IPS-11a (cell line): Measurements from ENCODE around the gene TTLL5.
"Not testable (repeated sequence)": the region's sequence is repeated elsewhere in the genome, so short reads cannot be mapped to it uniquely, and the experiment has no call there.

ENCODE experiments used
- H3K4me3 ChIP-seq: one replicate; pipeline ENCODE4 v1.5.1; 2013; ENCODE audit warnings: low read depth, low read length, control low read depth

TTLL5 gene

GRCh38 chr14:75826599-75826998 is 165.6 kb downstream of the TTLL5 start:
- no peak overlapping the region for H3K4me3 ChIP-seq

GRCh38 chr14:75827331-75827730 is 166.3 kb downstream of the TTLL5 start:
- H3K4me3 ChIP-seq = no peak overlapping the region

DNA sequence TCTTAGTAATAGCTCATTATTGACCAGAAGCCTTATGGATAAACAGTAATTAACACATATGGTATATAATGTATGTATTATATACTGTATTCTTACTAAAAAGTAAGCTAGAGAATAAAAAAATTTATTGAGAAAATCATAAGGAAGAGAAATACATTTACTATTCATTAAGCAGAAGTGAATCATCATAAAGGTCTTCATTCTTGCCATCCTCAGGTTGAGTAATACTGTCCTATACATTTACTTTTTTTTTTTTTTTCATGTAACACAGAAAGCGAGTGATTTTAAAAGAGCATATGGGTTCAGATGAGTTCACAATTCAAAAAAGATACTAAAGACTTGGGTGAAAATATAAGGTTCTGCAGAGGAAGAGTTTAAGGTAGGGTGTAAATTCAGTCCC is 168.3 kb downstream of the TTLL5 start:
- no peak overlapping the region for H3K4me3 ChIP-seq

- H3K4me3 ChIP-seq = no peak overlapping the region
These were observed 170.4 kb downstream of the TTLL5 start for GRCh38 chr14:75831455-75831854.

- H3K4me3 ChIP-seq = no peak overlapping the region
These were observed 170.9 kb downstream of the TTLL5 start for GRCh38 chr14:75831952-75832351.

DNA sequence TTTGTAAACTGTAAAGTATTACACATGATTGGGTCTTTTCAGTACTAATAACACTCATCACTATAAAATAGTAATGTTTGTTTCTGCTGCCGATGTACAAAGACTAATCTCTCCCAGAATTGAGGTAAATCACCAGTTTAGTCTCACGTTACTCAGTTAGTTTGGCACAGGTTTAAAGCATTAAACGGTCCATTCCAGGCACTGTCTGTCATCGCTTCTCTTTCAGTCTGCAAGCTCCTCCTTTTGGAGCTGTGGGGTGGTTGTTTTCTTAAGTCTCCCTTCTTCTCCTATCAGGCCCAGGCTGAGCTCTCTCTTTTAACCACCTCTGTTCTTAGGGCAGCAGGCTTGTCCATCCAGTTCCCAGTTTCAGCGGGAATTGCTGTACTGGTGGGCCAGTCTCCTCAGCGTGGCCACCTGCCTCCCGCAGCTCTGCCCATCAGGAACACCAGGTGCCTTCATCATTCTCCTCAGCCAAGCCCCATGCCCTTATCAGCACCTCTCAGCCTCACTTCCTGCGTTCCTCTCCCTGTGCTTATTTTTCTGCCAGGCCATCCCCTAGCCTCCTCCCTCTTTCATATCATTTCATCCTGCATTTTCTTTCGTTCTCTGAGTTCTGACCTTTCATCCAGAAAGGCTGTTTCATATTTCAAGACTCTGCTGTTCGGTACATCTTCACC is 171.7 kb downstream of the TTLL5 start:
- no peak overlapping the region for H3K4me3 ChIP-seq

GRCh38 chr14:75833326-75834020 is 172.4 kb downstream of the TTLL5 start:
- H3K4me3 ChIP-seq = no peak overlapping the region

- no peak overlapping the region for H3K4me3 ChIP-seq
These were observed 174.2 kb downstream of the TTLL5 start for GRCh38 chr14:75835156-75835725.

DNA sequence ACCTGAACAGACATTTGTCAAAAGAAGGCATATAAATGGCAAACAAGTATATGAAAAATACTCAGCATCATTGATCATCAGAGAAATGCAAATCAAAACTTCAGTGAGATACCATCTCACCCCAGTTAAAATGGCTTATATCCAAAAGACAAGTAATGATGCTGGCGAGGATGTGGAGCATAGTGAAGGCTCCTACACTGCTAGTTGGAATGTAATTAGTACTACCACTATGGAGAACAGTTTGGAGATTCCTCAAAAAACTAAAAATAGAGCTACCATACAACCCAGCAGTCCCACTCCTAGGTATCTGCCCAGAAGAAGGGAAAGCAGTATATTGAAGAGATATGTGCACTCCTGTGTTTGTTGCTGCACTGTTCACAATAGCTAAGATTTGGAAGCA is 174.7 kb downstream of the TTLL5 start:
- H3K4me3 ChIP-seq = no peak overlapping the region

- no peak overlapping the region for H3K4me3 ChIP-seq
These were observed 176.2 kb downstream of the TTLL5 start for GRCh38 chr14:75837151-75837787.

DNA sequence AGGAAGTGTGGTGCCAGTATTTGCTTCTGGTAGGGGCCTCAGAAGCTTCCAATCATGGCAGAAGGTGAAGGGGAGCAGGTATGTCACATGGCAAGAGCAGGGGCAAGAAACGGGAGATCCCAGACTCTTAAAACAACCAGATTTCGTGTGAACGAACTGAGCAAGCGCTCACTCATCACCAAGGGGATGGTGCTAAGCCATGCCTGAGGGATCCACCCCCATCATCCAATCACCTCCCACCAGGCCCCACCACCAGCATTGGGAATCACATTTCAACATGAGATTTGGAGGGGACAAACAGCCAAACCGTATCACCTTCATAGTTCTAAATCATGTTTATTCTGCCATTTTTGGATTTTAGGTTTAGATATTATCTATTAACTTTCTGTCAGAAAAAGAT is 179.9 kb downstream of the TTLL5 start:
- no peak overlapping the region for H3K4me3 ChIP-seq

DNA sequence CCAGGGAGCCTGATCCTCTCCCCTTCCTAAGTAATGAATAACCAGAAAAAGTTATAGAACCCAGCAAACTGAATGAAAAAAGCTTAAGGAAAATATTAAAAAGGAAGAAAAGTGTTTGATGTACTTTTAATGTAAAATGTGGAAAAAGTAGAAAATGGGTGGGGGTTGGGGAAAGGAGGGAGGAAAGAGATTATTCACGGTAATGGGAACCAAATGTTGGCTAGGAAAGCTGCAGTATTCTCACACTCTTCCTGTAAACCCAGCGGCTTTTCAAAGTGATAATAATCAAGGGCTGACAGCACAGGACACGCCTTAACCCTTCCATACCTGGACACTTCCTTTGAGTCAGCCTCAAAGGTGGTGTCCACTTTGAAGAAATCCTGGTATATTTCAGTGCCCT is 181.5 kb downstream of the TTLL5 start:
- H3K4me3 ChIP-seq = no peak overlapping the region

DNA sequence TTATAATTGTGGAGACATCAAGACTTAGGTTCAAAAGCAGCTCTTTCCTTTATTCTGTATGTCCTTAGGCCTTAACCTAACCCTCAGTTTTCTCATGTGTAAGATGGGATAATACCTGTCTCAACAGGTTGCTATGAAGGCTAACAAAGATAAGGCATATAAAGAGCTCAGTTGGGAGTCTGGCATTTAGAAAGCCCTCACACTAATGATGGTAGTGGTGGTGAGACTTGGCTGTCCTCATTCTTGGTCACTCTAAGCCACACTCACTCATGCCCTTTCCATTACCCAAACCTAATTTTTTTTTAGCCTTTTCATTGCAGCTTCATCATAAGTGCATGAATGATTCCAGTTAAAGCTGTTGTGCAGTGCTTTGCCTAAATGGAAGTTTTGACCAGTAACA is 183.4 kb downstream of the TTLL5 start:
- no peak overlapping the region for H3K4me3 ChIP-seq

DNA sequence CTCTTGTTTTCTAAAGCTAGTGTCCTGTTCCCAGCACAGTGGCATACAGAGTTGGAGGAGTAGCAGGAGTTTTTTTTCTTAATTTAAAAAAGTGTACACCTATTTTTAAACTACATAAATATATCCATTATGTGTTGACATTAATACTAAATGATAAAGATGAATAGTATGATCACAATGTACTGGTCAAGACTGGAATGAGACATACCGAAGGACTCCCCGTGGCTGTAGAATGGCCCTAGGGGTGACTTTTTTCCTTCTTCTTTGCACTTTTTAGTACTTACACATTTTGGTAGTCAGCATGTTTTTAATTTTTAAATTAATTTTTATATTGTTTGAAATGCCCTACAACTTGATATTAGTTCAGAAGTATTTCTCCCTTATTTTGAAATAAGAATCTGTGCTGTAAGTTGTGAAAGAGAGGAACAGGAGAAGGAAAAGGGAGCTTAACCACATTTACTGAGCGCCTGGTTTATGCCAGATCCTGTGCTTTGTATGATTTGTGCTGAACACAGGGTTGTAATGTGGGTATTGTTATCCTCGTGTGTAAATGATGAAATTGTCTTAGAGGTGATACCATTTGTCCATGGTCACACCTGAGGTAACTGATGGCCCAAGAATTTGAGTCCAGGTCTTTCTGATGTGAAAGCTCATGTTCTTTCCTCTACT is 184.2 kb downstream of the TTLL5 start:
- H3K4me3 ChIP-seq = no peak overlapping the region

DNA sequence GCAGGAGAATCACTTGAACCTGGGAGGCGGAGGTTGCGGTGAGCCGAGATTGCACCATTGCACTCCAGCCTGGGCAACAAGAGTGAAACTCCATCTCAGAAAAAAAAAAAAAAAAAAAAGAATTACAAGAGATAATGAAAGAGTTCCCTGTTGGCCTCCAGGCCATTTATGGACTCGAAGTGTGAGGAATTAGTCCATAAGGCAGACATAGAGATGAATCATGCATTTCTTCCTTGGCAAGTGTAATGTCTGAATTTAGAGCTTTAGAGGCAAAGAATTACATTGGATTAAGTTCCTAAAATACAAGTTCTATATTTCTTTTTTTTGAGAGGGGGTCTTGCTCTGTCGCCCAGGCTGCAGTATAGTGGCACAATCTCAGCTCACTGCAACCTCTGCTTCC is 185.6 kb downstream of the TTLL5 start:
- H3K4me3 ChIP-seq = not testable (repeated sequence)

DNA sequence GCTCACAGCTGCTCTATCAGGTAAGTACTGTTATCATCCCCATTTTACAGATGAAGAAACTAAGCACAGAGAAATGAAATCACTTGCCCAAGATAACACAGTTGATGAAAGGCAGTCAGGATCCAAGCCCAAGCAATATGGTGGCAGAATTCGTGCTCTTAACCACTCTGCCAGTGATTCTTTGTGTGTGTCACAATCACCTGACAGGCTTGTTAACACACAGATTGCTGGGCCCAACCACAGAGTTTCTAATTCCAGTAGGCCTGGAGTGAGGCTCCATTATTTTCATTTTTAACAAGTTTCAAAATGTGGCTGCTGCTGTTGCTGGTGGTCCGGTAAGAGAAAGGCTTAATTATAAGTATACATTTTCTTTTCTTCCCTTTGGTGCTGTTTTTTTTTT is 186.5 kb downstream of the TTLL5 start:
- no peak overlapping the region for H3K4me3 ChIP-seq

GRCh38 chr14:75848167-75848913 is 187.3 kb downstream of the TTLL5 start:
- H3K4me3 ChIP-seq = no peak overlapping the region

- H3K4me3 ChIP-seq = no peak overlapping the region
These were observed 188.4 kb downstream of the TTLL5 start for GRCh38 chr14:75849300-75849895.

DNA sequence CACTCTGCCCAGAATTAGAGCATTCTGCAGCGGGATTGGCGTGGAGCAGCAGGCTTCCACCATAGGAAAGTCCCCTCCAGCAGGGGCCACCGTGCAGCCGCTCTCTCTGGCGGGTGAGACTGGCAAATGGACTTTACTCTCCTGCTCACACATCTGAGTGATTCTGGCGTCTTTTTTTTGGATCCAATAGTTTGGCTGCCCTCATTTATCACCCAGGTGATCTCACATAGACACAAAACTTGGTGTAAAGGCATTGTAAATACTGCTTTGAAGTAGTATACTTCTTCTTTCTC is 190.5 kb downstream of the TTLL5 start:
- no peak overlapping the region for H3K4me3 ChIP-seq

DNA sequence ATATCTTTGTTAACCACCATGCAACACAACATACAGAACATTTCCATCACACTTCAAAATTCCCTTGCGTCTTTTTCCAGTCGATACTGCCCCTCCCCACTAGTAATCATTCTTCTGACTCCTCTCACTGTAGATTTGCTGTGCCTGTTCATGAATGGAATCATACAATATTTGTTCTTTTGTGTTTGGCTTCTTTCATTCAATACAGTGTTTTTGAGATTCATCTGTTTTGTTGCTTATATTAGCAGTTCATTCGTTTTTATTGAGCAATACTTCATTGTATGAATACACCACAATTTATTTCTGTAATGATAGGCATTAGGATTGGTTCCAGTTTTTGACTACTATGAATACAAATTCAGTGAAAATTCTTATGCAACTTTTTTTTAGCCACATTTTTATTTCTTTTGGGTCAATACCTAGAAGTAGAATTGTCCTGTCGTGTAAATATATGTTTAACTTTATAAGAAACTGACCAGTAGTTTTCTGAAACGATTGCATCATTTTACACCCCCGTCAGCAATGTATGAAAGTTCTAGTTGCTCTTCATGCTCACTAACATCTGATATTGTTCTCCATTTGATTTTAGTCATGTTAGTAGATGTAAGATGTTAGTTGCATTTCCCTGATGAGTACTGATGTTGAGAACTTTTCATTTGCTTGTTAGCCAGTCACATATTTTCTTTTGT is 193.2 kb downstream of the TTLL5 start:
- H3K4me3 ChIP-seq = no peak overlapping the region
